Osteoblast (primary cell): ENCODE data around the gene SLC16A5. TPM values are rescaled to one million over a fixed set of nuclear protein-coding genes. Genes with fewer than 3 reads are reported as not detected.
A peak's percentile ranks its signal among the peaks of the same experiment; 100 is the strongest.
"Not testable (repeated sequence)": the region's sequence is repeated elsewhere in the genome, so short reads cannot be mapped to it uniquely, and the experiment has no call there.

Experiments used
- DNase-seq: peaks from one replicate; pipeline ENCODE4 v3.0.0; 2011; ENCODE audit warnings: low spot score, mixed read lengths; ENCODE audit not compliant: insufficient read length; ENCODE audit errors: missing footprints
- H2AFZ ChIP-seq: 2 replicates; pipeline ENCODE4 v1.6.0; 2011; ENCODE audit warnings: mild to moderate bottlenecking, low read length
- H3K27ac ChIP-seq: 2 replicates; pipeline ENCODE4 v1.5.1; 2011; ENCODE audit warnings: mild to moderate bottlenecking, low read depth, low read length, moderate library complexity
- H3K27me3 ChIP-seq: 2 replicates; pipeline ENCODE4 v1.6.0; 2012; ENCODE audit warnings: mild to moderate bottlenecking, control low read depth, inconsistent platforms, low read length, moderate library complexity; ENCODE audit not compliant: insufficient read depth
- H3K36me3 ChIP-seq: 2 replicates; pipeline ENCODE4 v1.5.1; 2011; ENCODE audit warnings: mild to moderate bottlenecking, low read length, control low read depth, moderate library complexity; ENCODE audit not compliant: insufficient read depth
- H3K4me1 ChIP-seq: 2 replicates; pipeline ENCODE4 v1.5.1; 2011; ENCODE audit warnings: mild to moderate bottlenecking, low read length, control low read depth, moderate library complexity; ENCODE audit not compliant: insufficient read depth
- H3K4me2 ChIP-seq: 2 replicates; pipeline ENCODE4 v1.6.0; 2011; ENCODE audit warnings: mild to moderate bottlenecking, low read length; ENCODE audit not compliant: insufficient read depth
- H3K4me3 ChIP-seq: fragments of 200-600 bp; sonication (generic); 3 replicates; pipeline ENCODE4 v1.5.1; 2012; ENCODE audit warnings: mild to moderate bottlenecking, low read length, inconsistent platforms; ENCODE audit not compliant: insufficient read depth
- H3K79me2 ChIP-seq: 2 replicates; pipeline ENCODE4 v1.6.0; 2012; ENCODE audit warnings: mild to moderate bottlenecking, low read length, control low read depth, inconsistent platforms; ENCODE audit not compliant: insufficient read depth
- H3K9me3 ChIP-seq: 2 replicates; pipeline ENCODE4 v1.5.1; 2011; ENCODE audit warnings: low read depth, low read length, control low read depth
- H4K20me1 ChIP-seq: 2 replicates; pipeline ENCODE4 v1.6.0; 2012; ENCODE audit warnings: mild to moderate bottlenecking, low read length, control low read depth; ENCODE audit not compliant: insufficient read depth
- total RNA-seq: library from RNA; depleted of rRNA; stranded (reverse); fragments of >200 nt; gene quantifications from 2 replicates; pipeline ENCODE4 v1.2.3, GENCODE V29; 2012
- TF ChIP-seq, protein P1 (sequence below): IDR thresholded peaks from 2 replicates; pipeline ENCODE4 v1.5.1; 2011; ENCODE audit warnings: mild to moderate bottlenecking, low read depth, low read length, moderate library complexity; ENCODE audit errors: extremely low read depth

SLC16A5 gene
- total RNA-seq, 1 donor: 16.3 TPM

- Histone ChIP-seq H2AFZ (no peak overlapping the region), H3K9me3 (no peaks in the 10 kb centered on the region), H4K20me1 (no peaks in the 10 kb centered on the region), H3K36me3 (peaks cover 3% of the 10 kb centered on the region), H3K4me2 (no peak overlapping the region), H3K79me2 (no peaks in the 10 kb centered on the region), H3K4me3 (no peak overlapping the region), H3K4me1 (peaks cover 3% of the 10 kb centered on the region), H3K27me3 (no peaks in the 10 kb centered on the region), H3K27ac (no peak overlapping the region)
- TF ChIP-seq, protein P1, sequence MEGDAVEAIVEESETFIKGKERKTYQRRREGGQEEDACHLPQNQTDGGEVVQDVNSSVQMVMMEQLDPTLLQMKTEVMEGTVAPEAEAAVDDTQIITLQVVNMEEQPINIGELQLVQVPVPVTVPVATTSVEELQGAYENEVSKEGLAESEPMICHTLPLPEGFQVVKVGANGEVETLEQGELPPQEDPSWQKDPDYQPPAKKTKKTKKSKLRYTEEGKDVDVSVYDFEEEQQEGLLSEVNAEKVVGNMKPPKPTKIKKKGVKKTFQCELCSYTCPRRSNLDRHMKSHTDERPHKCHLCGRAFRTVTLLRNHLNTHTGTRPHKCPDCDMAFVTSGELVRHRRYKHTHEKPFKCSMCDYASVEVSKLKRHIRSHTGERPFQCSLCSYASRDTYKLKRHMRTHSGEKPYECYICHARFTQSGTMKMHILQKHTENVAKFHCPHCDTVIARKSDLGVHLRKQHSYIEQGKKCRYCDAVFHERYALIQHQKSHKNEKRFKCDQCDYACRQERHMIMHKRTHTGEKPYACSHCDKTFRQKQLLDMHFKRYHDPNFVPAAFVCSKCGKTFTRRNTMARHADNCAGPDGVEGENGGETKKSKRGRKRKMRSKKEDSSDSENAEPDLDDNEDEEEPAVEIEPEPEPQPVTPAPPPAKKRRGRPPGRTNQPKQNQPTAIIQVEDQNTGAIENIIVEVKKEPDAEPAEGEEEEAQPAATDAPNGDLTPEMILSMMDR: peak; percentile 52
- peak; percentile 91 for DNase-seq
Measured at GRCh38 chr17:75069783-75070182, 18.0 kb upstream of the SLC16A5 start.

GRCh38 chr17:75071478-75072271 is 16.1 kb upstream of the SLC16A5 start:
- H3K79me2 ChIP-seq, H2AFZ ChIP-seq, H3K4me2 ChIP-seq, H3K36me3 ChIP-seq, H3K4me1 ChIP-seq, H3K27me3 ChIP-seq, H3K9me3 ChIP-seq, H4K20me1 ChIP-seq, H3K27ac ChIP-seq, H3K4me3 ChIP-seq: not testable (repeated sequence)
- peak; percentile 61 for DNase-seq

DNA sequence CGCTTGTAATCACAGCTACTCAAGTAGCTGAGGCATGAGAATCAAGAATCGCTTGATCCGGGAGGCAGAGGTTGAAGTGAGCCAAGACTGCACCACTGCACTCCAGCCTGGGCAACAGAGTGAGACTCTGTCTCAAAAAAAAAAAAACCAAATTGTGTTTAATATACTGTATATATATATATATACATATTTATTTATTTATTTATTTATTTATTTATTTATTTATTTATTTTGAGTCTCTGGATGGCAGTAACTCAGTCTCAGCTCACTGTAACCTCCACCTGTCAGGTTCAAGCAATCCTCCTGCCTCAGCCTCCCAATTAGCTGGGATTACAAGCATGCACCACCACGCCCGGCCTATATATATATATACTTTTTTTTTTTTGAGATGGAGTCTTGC is 14.8 kb upstream of the SLC16A5 start:
- DNase-seq, H3K4me1 ChIP-seq, H3K79me2 ChIP-seq, H3K27ac ChIP-seq, H3K9me3 ChIP-seq, H2AFZ ChIP-seq, H3K36me3 ChIP-seq, H3K27me3 ChIP-seq, H3K4me2 ChIP-seq, H3K4me3 ChIP-seq, H4K20me1 ChIP-seq: not testable (repeated sequence)

- Histone ChIP-seq H3K36me3 (no peaks in the 10 kb centered on the region), H3K4me2 (no peak overlapping the region), H3K9me3 (no peaks in the 10 kb centered on the region), H3K79me2 (no peaks in the 10 kb centered on the region), H3K27me3 (no peaks in the 10 kb centered on the region), H3K4me3 (no peak overlapping the region), H3K27ac (no peak overlapping the region), H2AFZ (no peak overlapping the region), H4K20me1 (no peaks in the 10 kb centered on the region), H3K4me1 (peaks cover 14% of the 10 kb centered on the region)
- TF ChIP-seq, protein P1: no peak
- DNase-seq: peak; percentile 25
Measured at GRCh38 chr17:75073618-75074047, 14.1 kb upstream of the SLC16A5 start.

- Histone ChIP-seq H3K9me3 (no peaks in the 10 kb centered on the region), H4K20me1 (no peaks in the 10 kb centered on the region), H3K27ac (no peak overlapping the region), H3K4me2 (no peak overlapping the region), H3K79me2 (no peaks in the 10 kb centered on the region), H3K36me3 (no peaks in the 10 kb centered on the region), H3K27me3 (no peaks in the 10 kb centered on the region), H2AFZ (no peak overlapping the region), H3K4me3 (no peak overlapping the region), H3K4me1 (peaks cover 23% of the 10 kb centered on the region)
- peak; percentile 39 for DNase-seq
- TF ChIP-seq, protein P1: no peak
Measured at GRCh38 chr17:75074532-75074931, 13.2 kb upstream of the SLC16A5 start.
